GM19025 (cell line): ENCODE measurements around the gene WAPL.

Experiments used
- ATAC-seq: cut with Tn5 transposase; IDR thresholded peaks from one replicate; pipeline ENCODE4 v1.9.1; 2021; ENCODE audit warnings: mild to moderate bottlenecking, low read depth, moderate library complexity; ENCODE audit not compliant: unreplicated experiment

Gene WAPL

GRCh38 chr10:86480571-86480970 is 41.0 kb downstream of the WAPL start:
- no peak for ATAC-seq

- no peak for ATAC-seq
Observed at GRCh38 chr10:86472061-86472460, 49.5 kb downstream of the WAPL start.

GRCh38 chr10:86461963-86462804 is 59.4 kb downstream of the WAPL start:
- no peak for ATAC-seq

GRCh38 chr10:86451604-86451960 is 70.0 kb downstream of the WAPL start:
- no peak for ATAC-seq

- no peak for ATAC-seq
Observed at GRCh38 chr10:86450806-86451603, 70.6 kb downstream of the WAPL start.

- ATAC-seq = no peak
Observed at GRCh38 chr10:86449926-86450558, 71.5 kb downstream of the WAPL start.

- ATAC-seq = no peak
Observed at GRCh38 chr10:86447432-86447831, 74.2 kb downstream of the WAPL start.

- ATAC-seq = no peak
Observed at GRCh38 chr10:86446987-86447386, 74.6 kb downstream of the WAPL start.

- no peak for ATAC-seq
Observed at GRCh38 chr10:86446440-86446839, 75.2 kb downstream of the WAPL start.

GRCh38 chr10:86443936-86444335 is 77.7 kb downstream of the WAPL start:
- ATAC-seq = no peak

GRCh38 chr10:86443069-86443468 is 78.5 kb downstream of the WAPL start:
- no peak for ATAC-seq

GRCh38 chr10:86440874-86441843 is 80.4 kb downstream of the WAPL start:
- ATAC-seq = no peak

GRCh38 chr10:86439544-86439943 is 82.0 kb downstream of the WAPL start:
- no peak for ATAC-seq

- ATAC-seq = no peak
Observed at GRCh38 chr10:86438091-86438749, 83.4 kb downstream of the WAPL start.

- no peak for ATAC-seq
Observed at GRCh38 chr10:86437447-86437846, 84.1 kb downstream of the WAPL start.

GRCh38 chr10:86436963-86437362 is 84.6 kb downstream of the WAPL start:
- no peak for ATAC-seq

- no peak for ATAC-seq
Observed at GRCh38 chr10:86434656-86435055, 86.9 kb downstream of the WAPL start.

GRCh38 chr10:86423739-86424138 is 97.9 kb downstream of the WAPL start:
- no peak for ATAC-seq

- ATAC-seq = no peak
Observed at GRCh38 chr10:86419101-86419500, 102.5 kb downstream of the WAPL start.

GRCh38 chr10:86415583-86415982 is 106.0 kb downstream of the WAPL start:
- ATAC-seq = no peak
